ENCODE measurements around the gene SENP1.

Gene SENP1

DNA sequence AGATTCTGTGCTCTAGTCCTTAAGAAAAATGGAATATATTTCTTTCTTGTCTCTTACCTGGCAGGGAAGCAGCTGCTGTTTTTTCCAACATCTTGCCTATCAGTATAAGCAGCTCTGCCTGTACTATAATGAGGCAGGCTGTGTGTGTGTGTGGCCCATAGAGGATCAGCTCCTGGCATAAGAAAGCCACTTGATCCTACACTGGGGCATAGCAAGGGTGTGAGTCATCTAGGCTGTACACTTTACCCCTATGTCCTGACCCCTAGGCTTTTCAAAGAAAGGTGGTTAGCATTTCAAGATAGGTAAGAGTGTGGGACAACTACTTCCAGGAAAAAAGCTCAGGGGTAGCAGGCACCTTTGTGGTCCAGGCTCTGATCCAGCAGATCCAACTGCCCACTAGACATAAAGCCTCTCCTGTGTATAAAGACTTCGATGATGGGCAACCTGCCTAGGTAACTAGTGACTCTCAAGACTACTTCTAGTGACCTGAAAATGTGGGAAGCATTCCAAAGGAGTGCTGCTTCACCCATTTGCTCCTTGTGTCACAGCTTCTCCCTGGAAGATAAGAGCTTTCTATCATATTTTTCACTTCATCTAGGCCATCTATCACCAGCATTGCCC lies 4.9 kb upstream of the SENP1 start:
- no peak for DNase-seq

DNA sequence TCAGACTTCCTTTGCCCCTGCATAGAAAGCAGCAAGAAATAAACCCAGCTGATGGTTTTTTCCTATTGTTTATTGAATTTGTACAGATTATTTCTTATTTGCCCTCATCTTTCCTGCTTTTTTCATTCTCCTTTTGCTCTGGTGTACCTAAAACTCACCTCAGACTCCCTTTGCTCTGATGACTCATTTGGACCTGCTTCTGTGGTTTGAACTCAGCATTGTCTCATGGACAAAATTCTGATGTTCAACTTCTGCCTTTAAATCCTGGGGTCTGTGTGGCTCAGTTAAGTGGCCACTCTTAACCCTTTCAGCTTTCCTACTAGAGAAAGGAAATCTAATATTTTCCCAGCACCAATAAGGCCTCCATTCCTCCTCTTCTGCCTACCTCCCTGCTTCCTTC lies 3.5 kb upstream of the SENP1 start:
- DNase-seq, result no peak

DNA sequence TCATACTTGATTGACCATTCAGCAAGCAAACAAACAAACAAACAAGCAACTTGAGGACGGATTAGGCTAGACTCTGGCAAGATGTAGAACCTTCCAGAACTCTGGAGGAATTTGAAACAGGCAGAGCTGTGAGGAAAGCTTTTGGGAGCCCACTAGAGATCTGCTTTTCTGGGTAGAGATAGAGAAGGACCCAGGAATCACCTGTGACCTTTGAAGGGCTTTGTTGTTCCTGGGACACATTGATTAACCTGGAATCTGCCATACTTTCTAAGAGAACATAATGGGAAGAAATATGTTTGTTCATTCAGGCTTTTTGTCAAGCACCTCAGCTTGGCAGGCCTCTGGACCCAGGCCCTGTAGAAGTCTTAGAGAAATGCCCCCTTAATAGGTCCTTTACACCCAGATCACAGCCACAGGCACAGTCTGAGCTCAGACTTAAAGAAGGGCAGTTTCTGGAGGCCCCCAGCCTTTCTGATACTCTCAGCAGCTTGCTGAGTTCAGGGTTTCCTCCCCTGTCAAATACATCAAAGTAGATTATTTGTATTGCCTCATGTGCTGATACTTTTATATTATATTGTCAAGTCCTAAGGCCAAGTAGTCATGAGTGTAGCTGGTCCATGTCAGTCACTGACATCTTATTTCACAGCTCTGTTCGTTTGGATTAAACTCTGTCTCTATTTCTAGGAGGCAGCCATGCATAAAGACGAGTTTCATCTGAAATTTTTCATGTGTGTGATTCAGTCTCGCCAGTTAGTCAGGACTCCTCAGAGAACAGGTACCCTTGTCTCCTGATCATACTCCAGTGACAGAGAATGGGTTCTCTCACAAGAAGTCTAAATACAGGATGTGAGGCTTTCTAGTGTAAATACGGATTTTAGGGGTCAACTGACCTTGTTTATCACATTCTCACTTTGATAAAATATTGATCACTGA lies 1.1 kb upstream of the SENP1 start:
- DNase-seq, result no peak

DNA sequence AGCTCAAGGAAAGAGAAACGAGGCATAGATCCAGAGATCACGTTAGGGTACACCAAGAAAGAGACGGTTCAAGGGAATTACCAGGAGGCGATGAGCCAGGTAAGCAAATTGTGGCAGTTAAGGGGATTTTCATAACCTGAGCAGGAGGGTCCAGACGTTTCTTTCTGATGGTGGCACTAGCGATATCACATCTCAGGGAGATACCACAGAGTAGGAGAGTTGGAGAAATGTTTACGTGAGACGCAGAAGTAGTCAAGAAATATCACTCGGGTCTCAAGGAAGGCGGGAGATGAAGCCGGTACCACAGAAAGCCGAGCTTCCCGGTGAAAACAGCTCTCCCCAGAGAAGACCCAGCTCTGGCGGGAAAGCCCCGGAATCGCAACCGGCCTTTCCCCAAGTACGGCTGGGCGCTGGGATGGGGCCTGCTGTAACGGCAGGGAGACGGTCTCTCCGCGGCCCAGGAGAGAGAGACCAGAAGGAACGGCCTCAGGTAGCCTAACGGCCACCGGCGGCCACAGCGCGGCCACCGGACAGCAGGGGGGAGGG lies 485 bp downstream of the SENP1 start:
- DNase-seq, result no peak

DNA sequence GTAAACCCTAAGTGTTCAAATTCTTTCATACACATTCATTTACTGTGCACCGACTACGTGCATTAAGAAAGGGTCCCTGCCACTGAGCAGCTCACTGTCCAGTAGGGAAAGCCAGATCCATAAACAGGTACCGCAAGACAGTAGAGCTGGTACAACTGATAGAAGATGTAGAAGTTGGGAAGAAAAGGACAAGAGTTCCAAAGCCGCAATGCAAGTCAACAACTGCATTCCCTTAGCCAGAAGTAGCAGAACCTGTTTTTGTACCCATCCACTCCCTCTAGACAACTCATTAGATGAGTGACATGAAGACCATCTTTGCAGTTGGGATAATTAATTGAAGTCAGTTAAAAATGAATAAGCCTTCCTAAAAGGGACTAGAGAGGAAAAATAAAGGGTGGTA lies 1.3 kb downstream of the SENP1 start:
- DNase-seq, result no peak

DNA sequence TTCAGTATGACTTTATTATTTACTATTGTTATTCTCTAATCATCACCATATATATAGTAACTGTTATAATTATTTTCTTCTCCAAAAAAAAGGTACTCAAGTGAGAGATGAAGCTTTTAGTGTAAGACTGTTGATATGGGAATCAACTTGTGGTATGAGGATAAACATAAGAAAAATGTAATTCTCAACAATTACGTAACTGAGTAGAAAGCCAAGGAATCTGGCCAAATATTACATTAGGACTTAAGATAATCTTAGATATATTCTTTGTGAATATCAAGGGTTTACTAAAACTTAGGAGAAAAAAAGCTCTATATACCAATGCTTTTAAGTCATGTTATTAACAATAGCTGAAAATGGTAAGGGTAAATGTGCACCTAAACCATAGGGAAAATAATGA lies 13.3 kb downstream of the SENP1 start:
- no peak for DNase-seq

DNA sequence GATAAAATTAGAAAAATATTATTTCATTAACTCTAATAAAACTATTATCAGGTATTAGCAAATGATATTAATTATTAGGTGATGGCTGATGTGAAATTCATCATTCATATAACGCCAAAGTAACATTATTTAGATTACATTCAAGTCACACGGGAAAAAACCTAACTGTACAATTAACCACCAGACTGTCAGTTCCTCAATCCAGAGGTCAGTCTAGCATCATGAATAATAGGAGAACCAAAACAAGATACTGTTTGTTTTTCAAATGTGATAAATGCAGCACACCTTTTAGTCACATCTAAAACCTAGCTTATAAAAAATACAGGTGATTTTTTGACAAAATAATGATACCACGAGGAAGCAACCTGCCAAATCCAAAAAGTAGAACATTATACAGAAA lies 19.6 kb downstream of the SENP1 start:
- DNase-seq, result no peak

DNA sequence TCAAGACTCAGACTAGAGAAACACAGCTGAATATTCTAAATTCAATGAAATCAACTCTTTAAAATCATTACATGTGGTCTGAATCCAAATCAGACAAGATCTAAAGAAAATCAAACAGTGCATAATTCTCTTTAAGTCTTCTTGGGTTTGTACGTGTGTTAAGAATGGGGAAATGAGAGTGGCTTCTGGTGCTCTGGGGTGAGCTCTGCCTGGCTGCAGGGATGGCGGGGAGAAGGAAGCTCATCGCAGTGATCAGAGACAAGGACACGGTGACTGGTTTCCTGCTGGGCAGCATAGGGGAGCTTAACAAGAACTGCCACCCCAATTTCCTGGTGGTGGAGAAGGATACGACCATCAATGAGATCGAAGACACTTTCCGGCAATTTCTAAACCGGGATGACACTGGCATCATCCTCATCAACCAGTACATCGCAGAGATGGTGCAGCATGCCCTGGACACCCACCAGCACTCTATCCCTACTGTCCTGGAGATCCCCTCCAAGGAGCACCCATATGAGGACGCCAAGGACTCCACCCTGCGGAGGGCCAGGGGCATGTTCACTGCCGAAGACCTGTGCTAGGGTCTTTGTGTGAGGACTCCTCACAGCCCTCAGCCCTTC lies 20.9 kb downstream of the SENP1 start:
- DNase-seq, result no peak

DNA sequence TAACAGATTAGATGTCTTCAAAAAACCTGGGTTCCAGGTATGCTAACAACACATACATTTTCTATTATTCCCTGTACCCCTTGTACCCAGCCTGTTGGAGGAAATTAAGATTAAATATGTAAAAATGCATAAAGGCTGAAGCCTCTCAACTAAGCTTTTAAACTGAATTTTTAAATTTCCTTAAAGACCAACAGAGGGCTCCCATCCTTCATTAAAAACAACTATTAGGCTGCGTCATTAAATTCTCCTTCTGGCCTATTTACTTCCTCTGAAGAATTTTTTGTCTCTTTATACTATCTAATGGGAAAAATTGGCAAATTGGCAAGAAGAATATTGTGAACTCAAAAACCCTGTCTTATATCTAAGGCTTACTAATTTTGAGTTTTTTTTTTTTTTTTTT lies 21.8 kb downstream of the SENP1 start:
- no peak for DNase-seq

DNA sequence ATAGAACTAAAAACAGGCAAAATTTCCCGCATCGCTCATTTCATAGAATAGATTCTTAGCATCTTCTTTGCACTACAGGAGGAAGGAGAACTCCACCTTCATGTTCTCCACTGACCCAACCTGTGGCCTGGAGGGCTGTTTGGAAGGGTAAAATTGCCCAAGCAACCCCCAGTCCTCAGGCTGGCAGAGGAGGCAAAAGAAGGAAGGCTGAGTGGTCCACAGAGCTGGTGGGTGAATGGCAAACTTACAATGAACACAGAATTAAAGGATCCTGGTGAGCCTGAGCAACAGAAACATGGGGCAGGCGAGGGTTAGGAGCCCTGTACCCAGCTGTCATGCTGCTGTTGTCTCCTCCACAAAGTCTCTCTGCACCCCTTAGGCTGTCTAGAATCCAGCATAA lies 25.1 kb downstream of the SENP1 start:
- DNase-seq, result no peak

DNA sequence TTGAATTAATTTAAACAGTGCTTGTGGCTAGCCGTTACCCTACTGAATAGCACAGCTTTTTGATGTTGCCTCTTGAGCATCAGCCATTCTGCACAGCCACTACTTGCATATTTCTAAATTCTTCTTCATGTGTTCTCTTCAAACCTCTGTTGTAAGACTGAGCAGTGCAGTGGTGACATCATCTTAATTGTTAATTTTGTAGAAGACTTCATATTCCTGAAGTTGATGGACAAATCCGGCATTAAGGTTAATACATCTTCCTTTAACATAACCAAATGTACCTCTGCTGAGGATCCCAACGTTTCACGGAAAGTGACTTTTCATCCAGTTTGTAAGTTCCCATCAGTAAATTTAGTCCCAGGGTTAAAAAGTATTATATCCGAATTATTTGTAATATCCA lies 25.6 kb downstream of the SENP1 start:
- no peak for DNase-seq

DNA sequence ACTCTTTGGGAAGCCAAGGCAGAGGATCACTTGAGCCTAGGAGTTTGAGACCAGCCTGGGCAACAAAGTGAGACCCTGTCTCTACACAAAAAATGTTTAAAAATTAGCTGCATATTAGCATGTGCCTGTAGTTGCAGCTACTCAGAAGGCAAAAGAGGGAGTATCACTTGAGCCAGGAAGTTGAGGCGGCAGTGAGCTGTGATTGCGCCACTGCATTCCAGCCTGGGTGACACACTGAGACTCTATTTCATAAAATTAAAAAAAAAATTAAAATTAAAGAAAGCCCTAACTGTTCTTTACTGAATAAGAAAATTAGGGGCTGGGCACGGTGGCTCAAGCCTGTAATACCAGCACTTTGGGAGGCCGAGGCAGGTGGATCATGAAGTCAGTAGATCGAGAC lies 27.0 kb downstream of the SENP1 start:
- DNase-seq, result no peak

DNA sequence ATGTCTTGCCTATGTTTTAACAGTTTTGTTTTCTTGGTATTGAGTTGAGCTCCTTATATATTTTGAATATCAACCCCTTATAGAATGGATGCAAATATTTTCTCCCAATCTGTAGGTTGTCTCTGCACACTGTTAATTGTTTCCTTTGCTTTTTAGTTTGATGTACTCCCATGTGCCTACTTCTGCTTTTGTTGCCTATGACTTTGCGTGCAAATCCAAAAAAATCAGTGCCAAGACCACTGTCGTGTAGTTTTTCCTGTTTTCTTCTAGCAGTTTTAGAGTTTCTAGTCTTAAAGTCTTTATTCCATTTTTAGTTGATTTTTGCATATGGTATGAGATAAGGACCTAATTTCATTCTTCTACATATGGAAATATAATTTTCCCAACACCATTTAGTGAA lies 28.8 kb downstream of the SENP1 start:
- no peak for DNase-seq

DNA sequence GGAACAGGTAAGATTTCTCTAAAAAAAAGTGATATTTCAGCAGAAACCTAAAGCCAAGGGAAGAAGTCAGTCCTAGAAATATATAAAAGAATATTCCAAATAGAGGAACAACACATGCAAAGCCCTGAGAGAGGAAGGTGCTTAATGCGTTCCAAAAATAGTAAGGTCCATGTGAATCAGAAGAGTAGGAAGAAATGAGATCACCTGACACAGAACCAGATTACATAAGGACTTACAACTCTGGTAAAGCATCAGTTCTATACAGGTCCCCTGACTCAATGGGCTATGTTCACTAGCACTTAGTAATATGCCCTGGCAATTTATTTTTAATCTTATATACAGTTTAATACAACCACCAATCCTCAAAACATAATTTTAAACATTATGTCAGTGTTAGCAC lies 30.0 kb downstream of the SENP1 start:
- no peak for DNase-seq

DNA sequence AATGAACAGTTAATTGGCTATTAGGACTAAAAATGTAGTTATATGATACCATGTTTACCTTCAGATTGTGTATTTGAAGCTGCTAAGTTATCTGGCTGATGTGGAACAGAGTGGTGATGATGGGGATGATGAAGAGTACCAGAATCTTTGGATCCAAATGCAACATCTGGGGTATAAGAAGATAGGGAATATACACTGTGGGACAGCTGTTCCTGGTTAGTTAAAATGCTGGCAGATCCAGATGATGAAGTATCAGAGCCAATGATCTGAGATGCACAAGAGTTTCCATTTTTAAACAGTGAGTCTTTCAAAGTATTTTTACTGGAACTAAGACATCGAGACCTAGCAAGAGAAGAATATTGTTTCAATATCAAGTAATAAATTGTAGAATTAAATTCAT lies 31.6 kb downstream of the SENP1 start:
- no peak for DNase-seq

DNA sequence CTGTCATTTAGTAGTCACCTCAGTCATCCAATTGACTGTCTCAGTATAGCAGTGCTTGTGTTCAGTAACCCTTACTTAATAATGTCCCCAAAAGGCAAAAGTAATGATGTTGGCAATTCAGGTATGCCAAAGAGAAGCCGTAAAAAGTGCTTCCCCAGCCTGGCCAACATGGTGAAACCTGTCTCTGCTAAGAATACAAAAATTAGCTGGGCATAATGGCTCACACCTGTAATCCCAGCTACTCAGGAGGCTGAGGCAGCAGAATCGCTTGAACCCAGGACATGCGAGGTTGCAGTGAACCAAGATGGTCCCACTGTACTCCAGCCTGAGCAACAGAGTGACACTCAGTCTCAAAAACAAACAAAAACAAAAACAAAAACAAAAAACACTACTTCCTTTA lies 33.6 kb downstream of the SENP1 start:
- no peak for DNase-seq

DNA sequence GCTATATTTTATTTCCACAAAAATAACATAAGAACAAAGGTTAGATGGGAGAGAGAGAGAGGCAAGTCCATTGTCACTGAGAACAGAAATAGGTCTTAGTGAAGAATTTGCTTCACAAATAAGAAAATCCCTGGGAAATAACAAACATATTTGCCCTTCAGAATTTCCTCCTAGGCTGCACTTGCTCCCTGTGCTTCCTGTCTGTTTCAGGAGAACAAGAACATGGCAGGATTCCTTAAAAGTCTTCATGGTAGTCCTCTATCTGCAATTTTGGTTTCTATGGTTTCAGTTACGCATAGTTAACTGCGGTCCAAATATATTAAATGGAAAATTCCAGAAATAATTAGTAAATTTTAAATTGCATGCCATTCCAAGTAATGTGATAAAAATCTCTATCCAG lies 34.1 kb downstream of the SENP1 start:
- no peak for DNase-seq

DNA sequence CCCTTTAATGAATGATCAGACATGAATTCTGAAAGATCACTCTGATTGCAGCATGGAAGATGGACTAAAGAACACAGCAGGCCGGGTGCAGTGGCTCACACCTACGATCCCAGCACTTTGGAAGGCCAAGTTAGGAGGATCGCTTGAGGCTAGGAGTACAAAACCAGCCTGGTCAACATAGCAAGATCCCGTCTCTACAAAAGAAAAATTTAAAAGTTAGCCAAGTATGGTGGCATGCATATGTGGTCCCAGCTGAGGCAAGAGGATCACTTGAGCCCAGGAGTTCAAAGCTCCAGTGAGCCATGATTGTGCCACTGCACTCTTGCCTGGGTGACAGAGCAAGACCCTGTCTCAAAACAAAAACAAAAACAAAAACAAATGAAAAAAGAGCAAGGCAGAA lies 35.1 kb downstream of the SENP1 start:
- no peak for DNase-seq

DNA sequence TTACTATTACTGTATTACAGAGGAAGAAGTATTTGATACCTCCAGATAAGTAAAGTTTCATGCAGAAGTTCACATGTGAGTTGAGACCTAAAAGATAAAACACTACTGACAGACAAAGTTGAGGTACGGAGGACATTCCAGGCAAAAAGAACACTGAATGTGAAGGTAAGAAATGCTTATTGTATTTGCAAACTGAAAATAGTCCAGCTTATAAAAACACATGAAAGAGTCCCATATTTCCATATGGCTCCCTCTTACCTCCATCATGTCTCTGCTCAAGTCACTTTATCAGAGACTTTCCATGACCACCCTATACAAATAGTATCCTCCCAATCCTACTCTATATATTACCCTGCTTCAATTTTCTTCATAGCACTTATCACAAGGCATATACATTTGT lies 35.8 kb downstream of the SENP1 start:
- DNase-seq, result no peak

DNA sequence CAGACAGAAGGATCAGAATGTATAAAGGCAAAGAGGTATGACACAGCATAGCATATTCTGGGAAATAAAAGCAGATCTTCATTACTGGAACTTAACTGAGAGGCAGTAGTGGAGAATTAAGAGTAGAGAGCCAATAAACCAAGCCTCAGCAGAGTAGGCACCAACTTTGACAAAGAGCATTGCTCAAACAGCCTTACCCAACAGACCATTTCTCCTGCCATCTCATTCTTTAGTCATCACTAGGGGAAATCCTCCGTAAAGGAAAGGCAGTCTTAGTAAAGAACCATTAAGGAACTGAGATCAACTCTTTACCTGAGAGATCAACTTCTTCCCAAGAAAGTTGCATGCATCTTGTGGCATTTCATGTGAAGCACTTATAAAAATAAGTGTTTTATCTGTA lies 36.6 kb downstream of the SENP1 start:
- DNase-seq, result no peak

DNA sequence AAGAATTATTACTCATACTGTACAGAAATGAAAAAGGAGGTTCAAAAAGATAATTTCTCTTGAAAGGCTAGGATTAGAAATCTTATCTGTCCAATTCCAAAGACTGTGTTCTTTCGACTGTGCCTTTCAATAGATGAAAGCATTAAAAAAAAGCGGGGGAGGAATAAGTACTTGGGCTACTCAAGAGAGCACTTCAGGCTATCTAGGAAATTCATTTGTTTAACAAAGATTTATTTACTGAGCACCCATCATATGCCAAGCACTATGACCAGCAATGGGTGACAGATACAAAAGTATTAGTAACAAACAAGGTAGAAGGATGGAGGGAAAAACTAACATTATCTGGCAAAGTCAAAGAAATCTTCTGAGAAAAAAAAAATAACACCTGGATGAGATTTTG lies 37.4 kb downstream of the SENP1 start:
- no peak for DNase-seq

DNA sequence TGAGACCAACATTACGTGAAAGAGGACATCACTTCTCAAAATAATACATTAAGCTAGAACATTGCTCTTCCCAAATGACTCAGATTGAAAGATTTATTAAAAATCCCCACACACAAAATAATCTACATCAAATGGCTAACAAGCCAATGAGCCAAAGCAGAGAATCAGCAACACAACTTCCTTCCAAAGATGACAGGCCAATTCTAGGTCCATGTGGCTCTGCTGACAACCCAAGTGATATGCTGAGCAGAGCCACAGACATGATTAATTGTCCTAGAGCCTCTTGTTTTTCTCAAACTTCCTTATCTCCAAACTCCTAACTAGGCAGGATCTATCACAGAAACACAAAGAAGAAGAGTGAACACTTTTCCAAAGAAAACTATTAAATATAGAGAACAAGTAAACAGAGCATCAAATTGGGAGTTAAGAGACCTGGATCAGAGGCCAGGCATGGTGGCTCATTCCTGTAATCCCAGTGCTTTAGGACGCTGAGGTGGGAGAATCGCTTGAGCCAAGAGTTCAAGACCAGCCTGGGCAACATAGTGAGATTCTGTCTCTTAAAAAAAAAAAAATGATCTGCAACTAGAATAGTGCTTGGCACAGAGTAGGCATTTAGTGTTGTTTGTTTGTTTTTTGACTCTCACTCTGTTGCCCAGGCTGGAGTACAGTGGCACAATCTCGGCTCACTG lies 38.5 kb downstream of the SENP1 start:
- DNase-seq, result no peak

DNA sequence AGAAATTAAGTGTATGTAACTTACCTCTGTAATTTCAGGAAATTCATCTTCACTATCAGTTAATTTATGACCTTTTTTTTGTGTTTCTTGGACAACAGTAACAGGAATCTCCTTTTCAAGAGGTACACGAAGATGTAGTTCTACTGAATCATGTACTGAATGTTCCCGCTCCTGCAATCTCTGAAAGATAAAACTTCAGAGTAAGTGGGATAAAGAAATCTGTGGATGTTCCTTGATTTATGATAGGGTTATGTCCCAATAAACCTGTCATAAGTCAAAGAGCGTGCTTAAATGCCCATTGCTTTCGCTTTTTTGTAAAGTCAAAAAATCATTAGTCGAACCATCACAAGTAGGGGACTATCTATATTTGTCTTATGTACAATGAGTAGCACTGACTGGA lies 40.8 kb downstream of the SENP1 start:
- no peak for DNase-seq
